ENCODE data around the gene CD19.
"Not testable (repeated sequence)": the region's sequence is repeated elsewhere in the genome, so short reads cannot be mapped to it uniquely, and the experiment has no call there.

DNA sequence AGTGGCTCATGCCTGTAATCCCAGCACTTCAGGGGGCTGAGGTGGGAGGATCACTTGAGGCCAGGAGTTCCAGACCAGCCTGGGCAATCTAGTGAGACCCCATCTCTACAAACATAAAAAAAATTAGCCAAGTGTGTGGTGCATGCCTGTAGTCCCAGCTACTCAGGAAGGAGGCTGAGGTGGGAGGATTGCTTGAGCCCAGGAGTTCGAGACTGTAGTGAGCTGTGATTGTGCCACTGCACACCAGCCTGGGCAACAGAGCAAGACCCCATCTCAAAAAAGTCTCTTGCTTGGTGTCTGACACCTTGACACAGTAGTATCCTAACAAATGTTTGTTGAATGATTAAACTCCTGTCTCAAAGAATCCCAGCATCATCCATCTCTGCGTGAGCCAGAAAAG is 37.9 kb downstream of the CD19 start:
- not testable (repeated sequence) for TF ChIP-seq CTCF, POLR2A, EP300 (IDR thresholded peaks at IDR 0.05)
